GM19397 (cell line): ENCODE data around the gene P2RY8.
A peak's percentile ranks its signal among the peaks of the same experiment; 100 is the strongest.
"Not testable (repeated sequence)": the region's sequence is repeated elsewhere in the genome, so short reads cannot be mapped to it uniquely, and the experiment has no call there.

Source experiments
- ATAC-seq: cut with Tn5 transposase; IDR thresholded peaks from one replicate; pipeline ENCODE4 v1.9.1; 2021; ENCODE audit warnings: mild to moderate bottlenecking, moderate library complexity; ENCODE audit not compliant: unreplicated experiment

The P2RY8 gene

GRCh38 chrX:1466232-1466661 is 70.7 kb downstream of the P2RY8 start:
- ATAC-seq = no peak

GRCh38 chrX:1465286-1466231 is 71.4 kb downstream of the P2RY8 start:
- no peak for ATAC-seq

- ATAC-seq = no peak
These were observed 72.1 kb downstream of the P2RY8 start for GRCh38 chrX:1464971-1465285.

GRCh38 chrX:1464041-1464970 is 72.7 kb downstream of the P2RY8 start:
- no peak for ATAC-seq

GRCh38 chrX:1463581-1463980 is 73.4 kb downstream of the P2RY8 start:
- no peak for ATAC-seq

GRCh38 chrX:1462596-1463251 is 74.3 kb downstream of the P2RY8 start:
- no peak for ATAC-seq

- no peak for ATAC-seq
These were observed 74.9 kb downstream of the P2RY8 start for GRCh38 chrX:1462110-1462509.

GRCh38 chrX:1455948-1456280 is 81.1 kb downstream of the P2RY8 start:
- ATAC-seq = no peak

GRCh38 chrX:1453951-1454785 is 82.8 kb downstream of the P2RY8 start:
- ATAC-seq = peak; percentile 36

GRCh38 chrX:1453395-1453783 is 83.6 kb downstream of the P2RY8 start:
- peak; percentile 9 for ATAC-seq

GRCh38 chrX:1452516-1453394 is 84.2 kb downstream of the P2RY8 start, which contains the start of gene ASMTL:
TSS of gene ASMTL (minus strand) at chrX:1452909. CDS start at chrX:1452840, 69 bp downstream.
- peak; percentile 56 for ATAC-seq

- no peak for ATAC-seq
These were observed 85.1 kb downstream of the P2RY8 start for GRCh38 chrX:1451661-1452515.

GRCh38 chrX:1451251-1451660 is 85.7 kb downstream of the P2RY8 start:
- no peak for ATAC-seq

GRCh38 chrX:1450361-1451161 is 86.4 kb downstream of the P2RY8 start:
- no peak for ATAC-seq

GRCh38 chrX:1449823-1450149 is 87.2 kb downstream of the P2RY8 start:
- no peak for ATAC-seq

GRCh38 chrX:1449036-1449822 is 87.8 kb downstream of the P2RY8 start:
- no peak for ATAC-seq

GRCh38 chrX:1448573-1449001 is 88.4 kb downstream of the P2RY8 start:
- not testable (repeated sequence) for ATAC-seq
